ENCODE data around the gene OR10P1.
"Not testable (repeated sequence)": the region's sequence is repeated elsewhere in the genome, so short reads cannot be mapped to it uniquely, and the experiment has no call there.

The OR10P1 gene

DNA sequence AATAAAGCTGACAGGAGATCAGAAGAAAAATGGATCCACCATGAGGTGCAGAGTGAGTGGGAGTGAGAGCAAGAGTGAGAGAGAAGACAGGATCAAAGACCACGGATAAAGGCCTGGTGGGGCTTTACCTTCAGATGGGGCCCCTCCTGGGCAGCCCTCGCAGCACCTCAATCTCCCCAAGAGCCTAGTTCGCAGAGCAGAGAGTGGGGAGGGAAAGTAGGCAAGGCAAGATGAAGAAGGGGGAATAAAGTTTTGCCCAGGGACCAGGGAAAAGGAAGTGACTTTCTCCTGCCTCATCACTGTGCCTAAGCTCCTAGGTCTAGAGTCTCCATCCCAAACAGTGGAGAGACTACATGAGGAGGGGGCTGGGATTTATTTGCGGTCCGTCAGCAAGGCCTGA, 10.3 kb downstream of the OR10P1 start:
- no peak overlapping the region for H3K4me3 ChIP-seq (ENCODE audit: control insufficient read depth, low read depth, low read length)
- DNase-seq (ENCODE audit: low read depth), result no peak
- TF ChIP-seq, protein P1, sequence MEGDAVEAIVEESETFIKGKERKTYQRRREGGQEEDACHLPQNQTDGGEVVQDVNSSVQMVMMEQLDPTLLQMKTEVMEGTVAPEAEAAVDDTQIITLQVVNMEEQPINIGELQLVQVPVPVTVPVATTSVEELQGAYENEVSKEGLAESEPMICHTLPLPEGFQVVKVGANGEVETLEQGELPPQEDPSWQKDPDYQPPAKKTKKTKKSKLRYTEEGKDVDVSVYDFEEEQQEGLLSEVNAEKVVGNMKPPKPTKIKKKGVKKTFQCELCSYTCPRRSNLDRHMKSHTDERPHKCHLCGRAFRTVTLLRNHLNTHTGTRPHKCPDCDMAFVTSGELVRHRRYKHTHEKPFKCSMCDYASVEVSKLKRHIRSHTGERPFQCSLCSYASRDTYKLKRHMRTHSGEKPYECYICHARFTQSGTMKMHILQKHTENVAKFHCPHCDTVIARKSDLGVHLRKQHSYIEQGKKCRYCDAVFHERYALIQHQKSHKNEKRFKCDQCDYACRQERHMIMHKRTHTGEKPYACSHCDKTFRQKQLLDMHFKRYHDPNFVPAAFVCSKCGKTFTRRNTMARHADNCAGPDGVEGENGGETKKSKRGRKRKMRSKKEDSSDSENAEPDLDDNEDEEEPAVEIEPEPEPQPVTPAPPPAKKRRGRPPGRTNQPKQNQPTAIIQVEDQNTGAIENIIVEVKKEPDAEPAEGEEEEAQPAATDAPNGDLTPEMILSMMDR (IDR thresholded peaks at IDR 0.05; ENCODE audit: control insufficient read depth, insufficient read depth, low read depth, low read length, missing control alignments), result no peak

DNA sequence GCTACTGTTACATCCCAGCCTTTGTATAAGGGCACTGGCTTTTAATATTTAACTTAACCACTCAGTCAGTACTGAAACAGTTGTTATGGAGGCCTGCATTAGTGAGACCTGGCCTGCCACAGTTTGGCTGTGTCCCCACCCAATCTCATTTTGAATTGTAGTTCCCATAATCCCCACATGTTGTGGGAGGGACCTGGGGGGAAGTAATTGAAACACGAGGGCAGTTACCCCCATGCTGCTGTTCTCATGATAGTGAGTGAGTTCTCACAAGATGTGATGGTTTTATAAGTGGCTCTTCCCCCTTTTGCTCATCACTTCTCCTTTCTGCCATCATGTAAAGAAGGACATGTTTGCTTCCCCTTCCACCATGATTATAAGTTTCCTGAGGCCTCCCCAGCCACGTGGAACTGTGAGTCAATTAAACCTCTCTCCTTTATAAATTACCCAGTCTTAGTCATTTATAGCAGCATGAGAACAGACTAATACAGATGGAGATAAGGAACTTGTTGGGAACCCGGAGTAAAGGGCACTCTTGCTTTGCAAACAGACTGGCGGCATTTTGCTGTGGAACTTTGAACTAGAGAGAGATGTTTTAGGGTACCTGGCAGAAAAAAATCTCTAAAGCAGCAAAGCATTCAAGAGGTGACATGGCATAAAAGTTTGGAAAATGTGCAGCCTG, 14.1 kb downstream of the OR10P1 start:
- not testable (repeated sequence) for DNase-seq (ENCODE audit: low read depth); H3K4me3 ChIP-seq (ENCODE audit: control insufficient read depth, low read depth, low read length)

DNA sequence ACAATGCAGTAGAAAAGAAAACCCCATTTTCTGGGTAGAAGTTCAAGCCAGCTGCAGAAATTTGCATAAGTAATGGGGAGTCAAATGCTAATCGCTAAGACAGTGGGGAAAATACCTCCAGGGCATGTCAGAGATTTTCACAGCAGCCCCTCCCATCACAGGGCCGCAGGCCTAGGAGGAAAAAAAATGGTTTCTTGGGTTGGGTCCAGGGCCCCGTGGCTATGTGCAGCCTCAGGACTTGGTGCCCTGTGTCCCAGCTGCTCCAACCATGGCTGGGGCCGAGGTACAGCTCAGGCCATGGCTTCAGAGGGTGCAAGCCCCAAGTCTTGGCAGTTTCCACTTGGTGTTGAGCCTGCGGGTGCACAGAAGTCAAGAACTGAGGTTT, 14.6 kb downstream of the OR10P1 start:
- DNase-seq (ENCODE audit: low read depth), result no peak
- H3K4me3 ChIP-seq (ENCODE audit: control insufficient read depth, low read depth, low read length), result no peak overlapping the region
- TF ChIP-seq, protein P1 (IDR thresholded peaks at IDR 0.05; ENCODE audit: control insufficient read depth, insufficient read depth, low read depth, low read length, missing control alignments), result no peak

DNA sequence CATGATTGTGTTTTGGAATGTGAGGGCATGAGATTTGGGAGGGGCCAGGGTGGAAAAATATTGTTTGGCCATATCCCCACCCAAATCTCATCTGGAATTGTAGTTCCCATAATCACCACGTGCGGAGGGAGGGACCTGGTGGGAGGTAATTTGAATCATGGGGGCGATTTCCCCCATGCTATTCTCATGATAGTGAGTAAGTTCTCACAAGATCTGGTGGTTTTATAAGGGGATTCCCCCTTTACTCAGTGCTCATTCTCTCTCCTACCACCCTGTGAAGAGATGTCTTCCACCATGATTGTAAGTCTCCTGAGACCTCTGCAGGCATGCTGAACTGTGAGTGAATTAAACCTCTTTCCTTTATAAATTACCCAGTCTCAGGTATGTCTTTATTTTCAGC, 15.7 kb downstream of the OR10P1 start:
- TF ChIP-seq, protein P1 (IDR thresholded peaks at IDR 0.05; ENCODE audit: control insufficient read depth, insufficient read depth, low read depth, low read length, missing control alignments), result no peak
- no peak overlapping the region for H3K4me3 ChIP-seq (ENCODE audit: control insufficient read depth, low read depth, low read length)
- no peak for DNase-seq (ENCODE audit: low read depth)

DNA sequence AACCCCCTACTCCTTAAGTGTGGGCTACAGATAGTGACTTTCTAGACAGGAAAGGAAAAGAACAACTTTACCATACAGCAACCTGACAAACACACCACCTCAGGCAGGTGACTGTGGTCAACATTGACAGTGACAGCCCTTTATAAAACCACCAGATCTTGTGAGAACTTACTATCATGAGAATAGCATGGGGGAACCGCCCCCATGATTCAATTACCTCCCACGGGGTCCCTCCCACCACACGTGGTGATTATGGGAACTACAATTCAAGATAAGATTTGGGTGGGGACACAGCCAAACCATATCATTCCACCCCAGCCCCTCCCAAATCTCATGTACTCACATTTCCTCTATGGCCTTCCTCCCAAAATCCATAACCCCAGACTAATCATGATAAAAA, 16.3 kb downstream of the OR10P1 start:
- TF ChIP-seq, protein P1 (IDR thresholded peaks at IDR 0.05; ENCODE audit: control insufficient read depth, insufficient read depth, low read depth, low read length, missing control alignments), result no peak
- H3K4me3 ChIP-seq (ENCODE audit: control insufficient read depth, low read depth, low read length), result no peak overlapping the region
- DNase-seq (ENCODE audit: low read depth), result no peak

DNA sequence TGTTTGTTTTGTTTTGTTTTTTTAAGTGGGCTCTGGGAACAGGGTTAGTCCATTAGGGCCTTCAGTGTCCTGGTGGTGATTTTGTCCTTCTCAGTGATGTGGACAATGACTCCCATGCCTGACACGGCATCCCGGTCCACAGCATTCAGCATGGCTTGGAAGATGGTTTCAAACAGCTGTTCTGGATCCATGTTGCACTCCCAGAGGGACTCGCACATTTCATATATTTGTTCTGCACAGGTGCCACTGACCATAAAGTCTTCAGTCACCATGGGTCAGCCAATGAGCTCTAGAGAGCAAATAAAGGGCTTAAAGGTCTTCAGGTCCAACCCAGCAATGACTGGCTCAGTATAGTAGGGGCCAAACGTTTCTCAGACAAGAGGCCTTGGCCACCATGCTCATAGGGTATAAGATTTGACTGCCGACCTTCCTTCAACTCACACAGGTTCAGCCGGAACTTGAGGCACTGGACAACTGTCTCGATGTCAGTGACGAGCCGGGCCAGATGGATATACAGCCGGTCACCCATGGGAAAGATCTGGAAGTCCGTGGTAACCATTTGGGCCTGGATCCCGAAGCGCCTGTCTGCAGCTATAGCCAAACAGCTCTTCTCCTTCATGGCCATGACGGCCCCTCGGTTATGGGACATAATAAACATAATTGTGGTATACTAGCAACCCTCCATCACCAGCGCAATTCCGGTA, 18.0 kb downstream of the OR10P1 start:
- H3K4me3 ChIP-seq (ENCODE audit: control insufficient read depth, low read depth, low read length), result no peak overlapping the region
- TF ChIP-seq, protein P1 (IDR thresholded peaks at IDR 0.05; ENCODE audit: control insufficient read depth, insufficient read depth, low read depth, low read length, missing control alignments), result no peak
- DNase-seq (ENCODE audit: low read depth), result no peak

DNA sequence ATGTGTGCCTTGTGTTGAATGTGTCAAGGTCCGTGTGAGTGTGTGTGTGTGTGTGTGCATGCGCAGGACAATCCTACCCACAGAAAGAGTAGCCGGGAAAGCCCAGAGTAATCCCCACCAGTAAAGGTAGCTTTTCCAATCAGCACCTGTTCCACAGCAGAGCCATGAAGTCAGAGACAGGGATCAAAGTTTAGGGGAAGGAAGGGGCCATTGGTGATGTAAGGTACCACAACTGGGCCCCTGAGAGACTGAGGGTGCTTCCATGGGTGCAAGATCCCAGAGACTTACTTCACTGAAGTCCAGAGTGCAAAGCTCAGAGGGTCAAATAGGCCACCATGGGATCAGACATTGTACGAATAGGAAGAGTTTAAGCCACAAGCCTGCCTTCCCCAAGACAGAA, 20.5 kb downstream of the OR10P1 start:
- no peak for DNase-seq (ENCODE audit: low read depth)
- no peak overlapping the region for H3K4me3 ChIP-seq (ENCODE audit: control insufficient read depth, low read depth, low read length)
- TF ChIP-seq, protein P1 (IDR thresholded peaks at IDR 0.05; ENCODE audit: control insufficient read depth, insufficient read depth, low read depth, low read length, missing control alignments), result no peak

All from AG09309 (cell line).